HG02885 (cell line): ENCODE measurements around the gene SKOR1.
A peak's percentile ranks its signal among the peaks of the same experiment; 100 is the strongest.

Experiments
- ATAC-seq: cut with Tn5 transposase; IDR thresholded peaks from one replicate; pipeline ENCODE4 v1.9.1; 2021; ENCODE audit warnings: mild to moderate bottlenecking; ENCODE audit not compliant: unreplicated experiment, poor library complexity

SKOR1 gene

GRCh38 chr15:67843571-67844387 is 18.5 kb downstream of the SKOR1 start:
- no peak for ATAC-seq

GRCh38 chr15:67845974-67846373 is 20.7 kb downstream of the SKOR1 start:
- no peak for ATAC-seq

GRCh38 chr15:67849538-67849937 is 24.2 kb downstream of the SKOR1 start:
- no peak for ATAC-seq

GRCh38 chr15:67850336-67850735 is 25.0 kb downstream of the SKOR1 start:
- no peak for ATAC-seq

- no peak for ATAC-seq
These were observed 25.8 kb downstream of the SKOR1 start for GRCh38 chr15:67850994-67851571.

GRCh38 chr15:67852418-67852817 is 27.1 kb downstream of the SKOR1 start:
- no peak for ATAC-seq

- no peak for ATAC-seq
These were observed 28.1 kb downstream of the SKOR1 start for GRCh38 chr15:67853454-67853853.

GRCh38 chr15:67854358-67854757 is 29.0 kb downstream of the SKOR1 start:
- ATAC-seq = no peak

- ATAC-seq = no peak
These were observed 30.5 kb downstream of the SKOR1 start for GRCh38 chr15:67855842-67856241.

- no peak for ATAC-seq
These were observed 31.9 kb downstream of the SKOR1 start for GRCh38 chr15:67857220-67857619.

- ATAC-seq = no peak
These were observed 34.1 kb downstream of the SKOR1 start for GRCh38 chr15:67859331-67859946.

GRCh38 chr15:67861983-67862382 is 36.7 kb downstream of the SKOR1 start:
- ATAC-seq = no peak

- ATAC-seq = no peak
These were observed 37.6 kb downstream of the SKOR1 start for GRCh38 chr15:67862750-67863441.

GRCh38 chr15:67863442-67863987 is 38.2 kb downstream of the SKOR1 start:
- ATAC-seq = peak; percentile 74

- ATAC-seq = no peak
These were observed 40.0 kb downstream of the SKOR1 start for GRCh38 chr15:67865331-67865730.

- ATAC-seq = no peak
These were observed 40.5 kb downstream of the SKOR1 start for GRCh38 chr15:67865766-67866165.

GRCh38 chr15:67869701-67870100 is 44.4 kb downstream of the SKOR1 start:
- ATAC-seq = no peak

GRCh38 chr15:67870868-67871408 is 45.6 kb downstream of the SKOR1 start:
- ATAC-seq = no peak

GRCh38 chr15:67873777-67874176 is 48.5 kb downstream of the SKOR1 start:
- ATAC-seq = no peak

GRCh38 chr15:67878712-67879206 is 53.5 kb downstream of the SKOR1 start:
- ATAC-seq = no peak
